HepG2 (cell line): Measurements from ENCODE around the gene AK2. TPM values are rescaled to one million over a fixed set of nuclear protein-coding genes. Genes with fewer than 3 reads are reported as not detected.

Source experiments
- ATAC-seq: fragments of 200-7000 bp; cut with Tn5 transposase; 3 replicates; pipeline ENCODE4 v1.9.1; 2020; ENCODE audit warnings: mild to moderate bottlenecking, moderate library complexity
- BruUV-seq: library from RNA; stranded (reverse); fragments of 400-500 nt; replicated peaks from 2 replicates; lab custom pipeline; 2021; lab: Mats Ljungman, UMichigan
- CTCF ChIA-PET: fragments of 300-600 bp; formaldehyde crosslinking; extraction: SDS; loops from one replicate; lab custom pipeline; 2021; ENCODE audit warnings: low total read pairs, inconsistent platforms, low intra/inter-chr PET ratio; lab: Yijun Ruan, JAX
- POLR2A ChIA-PET: fragments of 350-600 bp; sonication (Branson Sonifier 250); formaldehyde crosslinking; loops from one replicate; lab custom pipeline; 2020; ENCODE audit warnings: antibody characterized with exemption, inconsistent platforms; lab: Yijun Ruan, JAX
- DNase-seq: peaks from one replicate; pipeline ENCODE4 v3.0.0-alpha.2; 2015; ENCODE audit warnings: low spot score
- FAIRE-seq: peaks from 3 replicates; lab custom pipeline; 2011; peaks lifted over from hg19 to GRCh38; lab: Jason Lieb, UNC
- H2AFZ ChIP-seq: one replicate; pipeline ENCODE4 v1.6.1; 2011; ENCODE audit warnings: low read length, inconsistent platforms
- H3K27ac ChIP-seq: fragments of 300-600 bp; 3 replicates; pipeline ENCODE4 v1.8.0; 2011; ENCODE audit warnings: mixed run types, mild to moderate bottlenecking, mixed read lengths, low read length, inconsistent platforms; ENCODE audit not compliant: insufficient read depth; ENCODE audit errors: extremely low read length
- H3K27me3 ChIP-seq, 2 experiments: fragments of 200-600 bp in 1 of 2; 2 replicates in 1 of 2; 3 replicates in 1 of 2; pipeline versions ENCODE4 v1.6.0 to v1.8.0; 2011; ENCODE audit warnings: low read length in 2 of 2, mild to moderate bottlenecking in 2 of 2, moderate library complexity in 2 of 2, inconsistent platforms in 1 of 2; ENCODE audit not compliant: insufficient read depth in 2 of 2, control insufficient read depth in 1 of 2
- H3K36me3 ChIP-seq, 2 experiments: fragments of 200-600 bp in 1 of 2; replicated peaks in 1 of 2; 2 replicates in 1 of 2; 3 replicates in 1 of 2; pipeline versions ENCODE4 v1.5.1 to v1.8.0; 2011; ENCODE audit warnings: low read length in 2 of 2, inconsistent platforms in 1 of 2; ENCODE audit not compliant: insufficient read depth in 2 of 2, control insufficient read depth in 1 of 2
- H3K4me1 ChIP-seq: 2 replicates; pipeline ENCODE4 v1.5.1; 2012; ENCODE audit warnings: low read length, inconsistent platforms; ENCODE audit not compliant: insufficient read depth
- H3K4me2 ChIP-seq: 2 replicates; pipeline ENCODE4 v1.6.0; 2011; ENCODE audit warnings: low read depth, low read length, inconsistent platforms
- H3K4me3 ChIP-seq, 3 experiments: fragments of 200-600 bp in 1 of 3; sonication (generic), shearing (Covaris generic) in 1 of 3; replicated peaks in 1 of 3; 2 replicates each; pipeline ENCODE4 v1.5.1; 2011 to 2016; ENCODE audit warnings: low read length in 3 of 3, inconsistent platforms in 2 of 3, low read depth in 2 of 3, mild to moderate bottlenecking in 2 of 3, control low read depth in 1 of 3, mixed read lengths in 1 of 3; ENCODE audit not compliant: insufficient read depth in 1 of 3
- H3K79me2 ChIP-seq: one replicate; pipeline ENCODE4 v1.6.1; 2011; ENCODE audit warnings: low read length, inconsistent platforms; ENCODE audit not compliant: insufficient read depth
- H3K9ac ChIP-seq: 2 replicates; pipeline ENCODE4 v1.6.0; 2011; ENCODE audit warnings: mild to moderate bottlenecking, low read depth, low read length, inconsistent platforms; ENCODE audit not compliant: insufficient read depth
- H3K9me3 ChIP-seq: 2 replicates; pipeline ENCODE4 v1.5.1; 2012; ENCODE audit warnings: mild to moderate bottlenecking, low read length
- H4K20me1 ChIP-seq: 2 replicates; pipeline ENCODE4 v1.6.0; 2011; ENCODE audit warnings: inconsistent platforms, mild to moderate bottlenecking, low read length, moderate library complexity; ENCODE audit not compliant: insufficient read depth
- GATA4 ChIP-seq: sonication (generic); IDR thresholded peaks from 2 replicates; pipeline ENCODE4 v1.6.1; 2016; ENCODE audit warnings: antibody characterized with exemption, low read depth, borderline replicate concordance
- GPN1 ChIP-seq: sonication (generic); formaldehyde crosslinking; IDR thresholded peaks from 2 replicates; pipeline ENCODE4 v1.5.1; 2020; ENCODE audit warnings: missing genetic modification reagents, borderline replicate concordance
- MXD4 ChIP-seq: IDR thresholded peaks from 2 replicates; pipeline ENCODE4 v1.6.1; 2016; ENCODE audit warnings: mild to moderate bottlenecking, missing biosample characterization, missing genetic modification reagents
- NR1H2 ChIP-seq: sonication (generic); formaldehyde crosslinking; IDR thresholded peaks from 2 replicates; pipeline ENCODE4 v1.8.1; 2022; ENCODE audit warnings: low read depth, missing genetic modification reagents, borderline replicate concordance
- PHF5A ChIP-seq: IDR thresholded peaks from one replicate; pipeline ENCODE4 v1.6.1; 2018; ENCODE audit warnings: low read depth, missing genetic modification reagents; ENCODE audit not compliant: unreplicated experiment
- SIN3B ChIP-seq: fragments of 150-350 bp; IDR thresholded peaks from 2 replicates; pipeline ENCODE4 v1.6.1; 2014; ENCODE audit warnings: low read length
- SOX6 ChIP-seq, 2 experiments: fragments of 450-650 bp in 1 of 2; sonication (generic) in 1 of 2; formaldehyde crosslinking in 1 of 2; IDR thresholded peaks; 2 replicates each; pipeline versions ENCODE4 v1.4.0 to v1.6.1; 2017 to 2020; ENCODE audit warnings: antibody characterized with exemption in 1 of 2, mild to moderate bottlenecking in 1 of 2, missing genetic modification reagents in 1 of 2
- ZFP82 ChIP-seq: sonication (generic); formaldehyde crosslinking; IDR thresholded peaks from 2 replicates; pipeline ENCODE4 v1.5.1; 2020; ENCODE audit warnings: mild to moderate bottlenecking, missing genetic modification reagents, borderline replicate concordance
- ZNF24 ChIP-seq: fragments of 450-650 bp; IDR thresholded peaks from 2 replicates; pipeline ENCODE4 v1.6.1; 2017; ENCODE audit warnings: antibody characterized with exemption, mild to moderate bottlenecking
- ZNF562 ChIP-seq: sonication (generic); formaldehyde crosslinking; IDR thresholded peaks from 2 replicates; pipeline ENCODE4 v1.8.0; 2022; ENCODE audit warnings: missing genetic modification reagents, borderline replicate concordance
- ZNF782 ChIP-seq: sonication (generic); formaldehyde crosslinking; IDR thresholded peaks from 2 replicates; pipeline ENCODE4 v1.4.0; 2020; ENCODE audit warnings: missing genetic modification reagents, mild to moderate bottlenecking, borderline replicate concordance
- ZSCAN12 ChIP-seq: sonication (generic); formaldehyde crosslinking; IDR thresholded peaks from 2 replicates; pipeline ENCODE4 v1.9.0; 2021; ENCODE audit warnings: mild to moderate bottlenecking, missing genetic modification reagents
- WGBS: methylation state at CpG from one replicate; pipeline ENCODE4 v1.1.6; 2017; ENCODE audit warnings: low lambda C conversion rate; 5-methylcytosine and 5-hydroxymethylcytosine counted together
- in situ Hi-C: cut with HindIII; loops from 2 replicates; pipeline ENCODE4 v1.10.0; 2017; ENCODE audit warnings: low pct_unique_long_range_greater_than_20kb; ENCODE audit not compliant: extremely low pct_ligation_motif_present
- intact Hi-C: fragments of 100-400 bp; cut with micrococcal nuclease; formaldehyde crosslinking; loops from one replicate; pipeline ENCODE4 v1.10.0; 2022; ENCODE audit not compliant: unreplicated experiment
- polyA plus RNA-seq, 8 experiments: library from polyadenylated mRNA; depleted of rRNA in 3 of 8; stranded (reverse) in 7 of 8; unstranded in 1 of 8; fragments of >200 nt; fragmentation: Illumina TruSeq in 4 of 8; extraction: Trizol in 4 of 8; gene quantifications; 2 replicates each; pipeline versions ENCODE4 v1.2.1 to v1.2.3, GENCODE V29; 2011 to 2016; ENCODE audit warnings: low read depth in 4 of 8, missing spikeins in 1 of 8, mixed read lengths in 1 of 8; ENCODE audit not compliant: insufficient read depth in 1 of 8
- total RNA-seq, 5 experiments: library from RNA; depleted of rRNA; stranded (reverse); fragments of >200 nt; fragmentation: Illumina TruSeq; extraction: Trizol; gene quantifications; 2 replicates each; pipeline ENCODE4 v1.2.3, GENCODE V29; 2016; ENCODE audit warnings: low read depth in 1 of 5
- TF ChIP-seq, protein P1 (sequence below): sonication (generic); formaldehyde crosslinking; conservative IDR thresholded peaks from 2 replicates; pipeline ENCODE4 v1.4.0; 2020; ENCODE audit warnings: missing genetic modification reagents
- TF ChIP-seq, protein P2 (sequence below): sonication (generic); formaldehyde crosslinking; IDR thresholded peaks from 2 replicates; pipeline ENCODE4 v1.4.0; 2020; ENCODE audit warnings: missing genetic modification reagents
- TF ChIP-seq, protein P3 (sequence below), 2 experiments: fragments of 450-650 bp in 1 of 2; sonication (generic) in 1 of 2; formaldehyde crosslinking; IDR thresholded peaks; 2 replicates each; pipeline versions ENCODE4 v1.5.0 to v1.8.0; 2020 to 2022; ENCODE audit warnings: mild to moderate bottlenecking in 1 of 2, missing genetic modification reagents in 1 of 2

Gene AK2
- total and polyA plus RNA-seq, 2 of the 13 experiments (the other 11 are each of a cell fraction or from before 2014, with no cell fraction given) = 170 to 188 TPM

DNA sequence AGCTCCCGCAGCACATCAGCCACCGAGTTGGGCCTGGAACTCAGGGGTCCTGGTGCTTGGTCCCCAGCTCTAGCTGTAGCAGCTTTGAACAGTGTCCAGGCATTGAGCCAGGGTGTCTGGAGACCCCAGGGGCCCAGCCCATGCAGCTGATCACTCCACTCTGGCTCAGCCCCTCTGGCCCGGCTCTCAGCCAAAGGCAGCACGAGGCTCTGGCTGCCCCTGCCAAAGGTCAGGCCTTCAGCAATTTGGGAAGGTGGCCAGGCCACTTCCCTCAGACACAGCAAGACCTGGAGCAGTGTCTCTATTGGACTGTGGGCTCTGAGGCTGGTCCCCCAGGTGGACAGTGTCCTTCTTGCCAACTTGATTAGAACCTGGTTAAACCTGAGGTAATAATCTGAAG is 37.7 kb downstream of the AK2 start:
- no peak overlapping the region for H2AFZ ChIP-seq
- FAIRE-seq (no peak), DNase-seq (no peak), ATAC-seq (no peak)
- no peaks in the 10 kb centered on the region for H3K9me3 ChIP-seq
- 80% methylated on average over 1 of the region's 4 CpGs for WGBS
- H3K27ac ChIP-seq = no peak overlapping the region
- H3K9ac ChIP-seq = no peak overlapping the region
- POLR2A ChIA-PET = no interaction called here
- H3K4me3 ChIP-seq = no peak overlapping the region
- no peak overlapping the region for H3K4me2 ChIP-seq
- no peaks in the 10 kb centered on the region for H3K36me3 ChIP-seq
- in situ Hi-C loops = no loop called here
- TF ChIP-seq, protein P1, sequence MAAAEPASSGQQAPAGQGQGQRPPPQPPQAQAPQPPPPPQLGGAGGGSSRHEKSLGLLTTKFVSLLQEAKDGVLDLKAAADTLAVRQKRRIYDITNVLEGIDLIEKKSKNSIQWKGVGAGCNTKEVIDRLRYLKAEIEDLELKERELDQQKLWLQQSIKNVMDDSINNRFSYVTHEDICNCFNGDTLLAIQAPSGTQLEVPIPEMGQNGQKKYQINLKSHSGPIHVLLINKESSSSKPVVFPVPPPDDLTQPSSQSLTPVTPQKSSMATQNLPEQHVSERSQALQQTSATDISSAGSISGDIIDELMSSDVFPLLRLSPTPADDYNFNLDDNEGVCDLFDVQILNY (CRISPR knock-in tag) = no peak
- no peak for TF ChIP-seq NR1H2
- TF ChIP-seq, protein P2, sequence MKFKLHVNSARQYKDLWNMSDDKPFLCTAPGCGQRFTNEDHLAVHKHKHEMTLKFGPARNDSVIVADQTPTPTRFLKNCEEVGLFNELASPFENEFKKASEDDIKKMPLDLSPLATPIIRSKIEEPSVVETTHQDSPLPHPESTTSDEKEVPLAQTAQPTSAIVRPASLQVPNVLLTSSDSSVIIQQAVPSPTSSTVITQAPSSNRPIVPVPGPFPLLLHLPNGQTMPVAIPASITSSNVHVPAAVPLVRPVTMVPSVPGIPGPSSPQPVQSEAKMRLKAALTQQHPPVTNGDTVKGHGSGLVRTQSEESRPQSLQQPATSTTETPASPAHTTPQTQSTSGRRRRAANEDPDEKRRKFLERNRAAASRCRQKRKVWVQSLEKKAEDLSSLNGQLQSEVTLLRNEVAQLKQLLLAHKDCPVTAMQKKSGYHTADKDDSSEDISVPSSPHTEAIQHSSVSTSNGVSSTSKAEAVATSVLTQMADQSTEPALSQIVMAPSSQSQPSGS (CRISPR knock-in tag) = no peak
- TF ChIP-seq GPN1 (CRISPR knock-in tag) = no peak
- TF ChIP-seq GATA4 = no peak
- no peak for TF ChIP-seq SOX6 (IDR thresholded peaks at IDR 0.05)
- TF ChIP-seq SOX6 (CRISPR knock-in tag; IDR thresholded peaks at IDR 0.05) = no peak
- TF ChIP-seq SIN3B = no peak
- TF ChIP-seq ZNF782 = no peak
- TF ChIP-seq PHF5A (CRISPR knock-in tag) = no peak
- TF ChIP-seq MXD4 = no peak
- no peak for TF ChIP-seq ZSCAN12 (CRISPR knock-in tag)
- TF ChIP-seq ZNF24 = no peak
- TF ChIP-seq, protein P3, sequence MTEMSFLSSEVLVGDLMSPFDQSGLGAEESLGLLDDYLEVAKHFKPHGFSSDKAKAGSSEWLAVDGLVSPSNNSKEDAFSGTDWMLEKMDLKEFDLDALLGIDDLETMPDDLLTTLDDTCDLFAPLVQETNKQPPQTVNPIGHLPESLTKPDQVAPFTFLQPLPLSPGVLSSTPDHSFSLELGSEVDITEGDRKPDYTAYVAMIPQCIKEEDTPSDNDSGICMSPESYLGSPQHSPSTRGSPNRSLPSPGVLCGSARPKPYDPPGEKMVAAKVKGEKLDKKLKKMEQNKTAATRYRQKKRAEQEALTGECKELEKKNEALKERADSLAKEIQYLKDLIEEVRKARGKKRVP (CRISPR knock-in tag; IDR thresholded peaks at IDR 0.05) = no peak
- TF ChIP-seq ZNF562 (CRISPR knock-in tag) = no peak
- TF ChIP-seq ZFP82 (CRISPR knock-in tag) = no peak
- BruUV-seq = no TSS peak
- intact Hi-C loops = no loop called here
- no peaks in the 10 kb centered on the region for H4K20me1 ChIP-seq
- no peaks in the 10 kb centered on the region for H3K79me2 ChIP-seq
- CTCF ChIA-PET = no interaction called here
- H3K4me1 ChIP-seq = peaks cover 10% of the 10 kb centered on the region
- H3K27me3 ChIP-seq = no peaks in the 10 kb centered on the region
